Heart left ventricle (tissue), 16 donors: Measurements from ENCODE around the gene TTYH3. TPM values are rescaled to one million over a fixed set of nuclear protein-coding genes. Genes with fewer than 3 reads are reported as not detected.

Experiments
- ATAC-seq, 4 donors: fragments of 200-7000 bp; cut with Tn5 transposase; one replicate each; pipeline ENCODE4 v1.9.1; 2020 to 2022; ENCODE audit warnings: moderate library complexity in 4 of 4, mild to moderate bottlenecking in 3 of 4, moderate number of reproducible peaks in 1 of 4
- DNase-seq, 5 donors: peaks; one replicate each; pipeline ENCODE4 v3.0.0-alpha.2; 2020
- H3K27ac ChIP-seq, 12 donors: fragments of 200-600 bp; sonication (generic) in 4 of 12; one replicate each; pipeline versions ENCODE4 v1.5.0 to v1.8.0; 2016 to 2022; ENCODE audit warnings: mild to moderate bottlenecking in 2 of 12
- H3K27me3 ChIP-seq, 9 donors: fragments of 200-600 bp; sonication (generic) in 2 of 9; one replicate each; pipeline versions ENCODE4 v1.5.1 to v1.8.0; 2016 to 2022; ENCODE audit warnings: mild to moderate bottlenecking in 3 of 9
- H3K36me3 ChIP-seq, 9 donors: fragments of 200-600 bp; sonication (generic) in 2 of 9; one replicate each; pipeline versions ENCODE4 v1.5.0 to v1.8.0; 2018 to 2022; ENCODE audit warnings: mild to moderate bottlenecking in 2 of 9
- H3K4me1 ChIP-seq, 12 donors: fragments of 200-600 bp; sonication (generic) in 4 of 12; one replicate each; pipeline versions ENCODE4 v1.5.0 to v1.8.0; 2016 to 2022; ENCODE audit warnings: mild to moderate bottlenecking in 3 of 12
- H3K4me3 ChIP-seq, 12 donors: fragments of 200-600 bp; sonication (generic) in 4 of 12; one replicate each; pipeline versions ENCODE4 v1.5.0 to v1.8.0; 2017 to 2022; ENCODE audit warnings: mild to moderate bottlenecking in 9 of 12, moderate library complexity in 4 of 12
- H3K9me3 ChIP-seq, 12 donors: fragments of 200-600 bp; sonication (generic) in 4 of 12; one replicate each; pipeline versions ENCODE4 v1.5.0 to v1.8.0; 2016 to 2022; ENCODE audit warnings: mild to moderate bottlenecking in 1 of 12
- CTCF ChIP-seq, 12 donors: fragments of 200-600 bp; sonication (generic) in 4 of 12; IDR thresholded peaks; one replicate each; pipeline versions ENCODE4 v1.5.0 to v1.8.0; 2018 to 2022; ENCODE audit warnings: antibody characterized with exemption in 12 of 12, mild to moderate bottlenecking in 5 of 12
- POLR2A ChIP-seq, 2 donors: fragments of 450-650 bp; IDR thresholded peaks; one replicate each; pipeline ENCODE4 v1.6.1; 2017; ENCODE audit warnings: antibody characterized with exemption in 2 of 2, mild to moderate bottlenecking in 2 of 2, moderate library complexity in 2 of 2
- WGBS, 4 donors: extraction: QIAGEN DNeasy Blood & Tissue Kit in 2 of 4; methylation state at CpG; one replicate each; pipeline versions ENCODE4 v1.1.5 to v1.1.7; 2013 to 2018; 5-methylcytosine and 5-hydroxymethylcytosine counted together
- intact Hi-C, 10 donors: fragments of 100-400 bp; cut with DNase I; formaldehyde crosslinking; loops; one replicate each; pipeline versions ENCODE4 v1.11.1 to v1.14.2; 2022
- polyA plus RNA-seq, 2 donors: library from polyadenylated mRNA; stranded (reverse); fragments of 200-250 nt; gene quantifications; one replicate each; pipeline ENCODE4 v1.2.3, GENCODE V29; 2013
- total RNA-seq, 9 donors: library from RNA; depleted of rRNA in 2 of 9; stranded (reverse); fragments of >200 nt in 2 of 9; fragmentation: NEBNext Ultra II Directional in 3 of 9; extraction: Animal tissue kit (Norgen Biotek cat#: 25700) in 3 of 9; gene quantifications; one replicate each; pipeline versions ENCODE4 v1.1.0 to v1.2.4, GENCODE V29; 2016 to 2023
- donor health status: ischemic (EF 13 %, LVEDD 7.1; RV severe dilation, severe dysfunction).
- donor health status: healthy with polysubstance abuse.
- donor health status: DM: no; HTN: yes; CAD: no.
- donor health status: DM: no; HTN: no; CAD: no.
- donor health status: ischemic (EF 25% LVEDD 6.9; RV normal size, moderate dysfunction).
- donor health status: ischemic (EF 25% LVEDD 5.7; RV mildly dilated, moderate dysfunction).
- donor health status: healthy.
- donor health status: DM: yes; HTN: yes; CAD: no.
- donor health status: ischemic (EF 35%, LVEDD 5.7; RV mildly dilated, moderate dysfunction).
- donor health status: nonischemic (EF 11% LVEDD 7.7; RV severe dilation, severe dysfunction).
- donor health status: DM: yes; HTN: yes; CAD: no.
- donor health status: PGD.
- donor health status: ischemic (EF 29% LVEDD 5.4; RV normal size, mild dysfunction).
- donor health status: nonischemic (EF 23%, LVEDD 6.1; RV moderate dilation, normal function).

The TTYH3 gene
- total and polyA plus RNA-seq, 11 donors = 5.7 to 104 (median 12.8) TPM

GRCh38 chr7:2665359-2665791, 33.6 kb downstream of the TTYH3 start:
- TF ChIP-seq CTCF (IDR thresholded peaks at IDR 0.05) (no peak), POLR2A (IDR thresholded peaks at IDR 0.05) (no peak)
- intact Hi-C loops = loop anchor here in 3 of 10 donors (5.0 to 10.0 kb wide), 2 partner anchors 91 to 98 kb away; no protein-coding TSS in a partner anchor
- peak in 1 of 5 donors; percentile 62 for DNase-seq

GRCh38 chr7:2666155-2666554, 34.4 kb downstream of the TTYH3 start:
- DNase-seq (peak in 1 of 5 donors; percentile 57), ATAC-seq (no peak)
- no peak overlapping the region for H3K4me3 ChIP-seq
- H3K9me3 ChIP-seq = peaks cover 0 to 6% (median 0%) of the 10 kb centered on the region in 12 donors
- H3K27me3 ChIP-seq = peaks cover 0 to 6% (median 0%) of the 10 kb centered on the region in 9 donors
- 30 to 59% (median 58%) methylated on average over 3 to 6 of the region's 6 CpGs for WGBS, 4 donors
- intact Hi-C loops = loop anchor here in 3 of 10 donors (5.0 to 10.0 kb wide), 2 partner anchors 91 to 99 kb away; no protein-coding TSS in a partner anchor
- TF ChIP-seq POLR2A (IDR thresholded peaks at IDR 0.05) = no peak
- TF ChIP-seq CTCF (IDR thresholded peaks at IDR 0.05) = no peak
- H3K27ac ChIP-seq = no peak overlapping the region
- H3K4me1 ChIP-seq = peaks cover 0 to 39% (median 18%) of the 10 kb centered on the region in 12 donors
- H3K36me3 ChIP-seq = peaks cover 0 to 12% (median 0%) of the 10 kb centered on the region in 9 donors

More at GRCh38 chr7:2665359-2665791, 33.6 kb downstream of the TTYH3 start:
- H3K9me3 ChIP-seq = peaks cover 0 to 6% (median 0%) of the 10 kb centered on the region in 12 donors
- no peak overlapping the region for H3K4me3 ChIP-seq
- ATAC-seq = no peak
- no peak overlapping the region for H3K27ac ChIP-seq
- H3K4me1 ChIP-seq = peaks cover 0 to 34% (median 17%) of the 10 kb centered on the region in 12 donors
- peaks cover 0 to 18% (median 0%) of the 10 kb centered on the region in 9 donors for H3K36me3 ChIP-seq
- peaks cover 0 to 2% (median 0%) of the 10 kb centered on the region in 9 donors for H3K27me3 ChIP-seq
- WGBS, 4 donors = 43 to 60% (median 50%) methylated on average over 31 to 33 of the region's 33 CpGs

- TF ChIP-seq POLR2A (IDR thresholded peaks at IDR 0.05) (no peak), CTCF (IDR thresholded peaks at IDR 0.05) (no peak)
- Histone ChIP-seq H3K27ac (no peak overlapping the region), H3K9me3 (peaks cover 0 to 6% (median 0%) of the 10 kb centered on the region in 12 donors), H3K4me3 (no peak overlapping the region), H3K4me1 (peaks cover 0 to 39% (median 18%) of the 10 kb centered on the region in 12 donors), H3K36me3 (peaks cover 0 to 7% (median 0%) of the 10 kb centered on the region in 9 donors), H3K27me3 (peaks cover 0 to 7% (median 0%) of the 10 kb centered on the region in 9 donors)
- no peak for ATAC-seq
- 60 to 77% (median 68%) methylated on average over 17 to 18 of the region's 18 CpGs for WGBS, 4 donors
- peak in 1 of 5 donors; percentile 30 for DNase-seq
- intact Hi-C loops = loop anchor here in 3 of 10 donors (5.0 to 10.0 kb wide), 2 partner anchors 92 to 99 kb away; no protein-coding TSS in a partner anchor
Observed at GRCh38 chr7:2666588-2667250, 34.9 kb downstream of the TTYH3 start.

- no peak overlapping the region for H3K27ac ChIP-seq
- ATAC-seq = no peak
- TF ChIP-seq POLR2A (IDR thresholded peaks at IDR 0.05) = no peak
- TF ChIP-seq CTCF (IDR thresholded peaks at IDR 0.05) = no peak
Observed at GRCh38 chr7:2667843-2668242, 36.1 kb downstream of the TTYH3 start.

More at GRCh38 chr7:2667843-2668242, 36.1 kb downstream of the TTYH3 start:
- 54 to 78% (median 63%) methylated on average over 6 to 7 of the region's 7 CpGs for WGBS, 4 donors
- DNase-seq = peak in 1 of 5 donors; percentile 37
- Histone ChIP-seq H3K9me3 (peaks cover 0 to 6% (median 0%) of the 10 kb centered on the region in 12 donors), H3K27me3 (peaks cover 0 to 7% (median 0%) of the 10 kb centered on the region in 9 donors), H3K4me1 (peaks cover 0 to 33% (median 14%) of the 10 kb centered on the region in 12 donors), H3K4me3 (no peak overlapping the region), H3K36me3 (no peaks in the 10 kb centered on the region)
- intact Hi-C loops = loop anchor here in 3 of 10 donors (5.0 to 10.0 kb wide), 2 partner anchors 93 to 101 kb away; no protein-coding TSS in a partner anchor
